ENCODE measurements around the gene DTHD1. TPM values are rescaled to one million over a fixed set of nuclear protein-coding genes. Genes with fewer than 3 reads are reported as not detected.

DTHD1 gene
- total and polyA plus RNA-seq, 10 of the 15 experiments (the other 5 are each of a cell fraction or from before 2014, with no cell fraction given), result 0.05 to 2.8 (median 1.4) TPM

DNA sequence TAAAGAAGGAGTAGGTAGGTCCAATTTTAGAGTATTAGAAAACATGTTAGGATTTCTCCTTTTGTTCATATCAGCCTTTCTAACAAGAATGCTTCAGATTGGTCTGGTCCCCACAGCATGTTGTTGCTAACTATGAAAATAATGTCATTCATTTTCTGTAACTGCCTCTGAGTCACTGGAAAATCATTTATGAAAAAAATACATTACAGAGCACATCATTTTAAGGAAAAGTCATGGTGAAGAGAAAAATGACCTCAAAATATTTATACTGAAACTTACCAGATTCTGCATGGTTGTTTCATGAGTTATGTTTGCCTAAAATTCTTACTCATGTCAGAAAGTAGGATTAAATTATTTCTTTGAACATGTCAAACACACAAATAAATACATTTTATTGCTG lies 35.2 kb downstream of the DTHD1 start:
- no peaks in the 10 kb centered on the region for H3K36me3 ChIP-seq (ENCODE audit: control insufficient read depth in 2 of 2, insufficient read depth in 2 of 2, low read length in 1 of 2)
- FAIRE-seq (no peak), DNase-seq (ENCODE audit: low read depth, low spot score) (no peak), ATAC-seq (no peak)
- H4K20me1 ChIP-seq (ENCODE audit: control insufficient read depth, insufficient read depth), result no peaks in the 10 kb centered on the region
- in situ Hi-C loops (cut with MboI) (no loop called here), intact Hi-C loops (cut with micrococcal nuclease; ENCODE audit: unreplicated experiment) (no loop called here)
- H3K4me3 ChIP-seq, result no peak overlapping the region
- TF ChIP-seq TCF12 (IDR thresholded peaks at IDR 0.05; ENCODE audit: low read depth, low read length), result no peak
- TF ChIP-seq JUND (IDR thresholded peaks at IDR 0.05; ENCODE audit: low read depth, low read length), result no peak
- TF ChIP-seq ZNF207 (IDR thresholded peaks at IDR 0.05; ENCODE audit: borderline replicate concordance), result no peak
- TF ChIP-seq, protein P1, sequence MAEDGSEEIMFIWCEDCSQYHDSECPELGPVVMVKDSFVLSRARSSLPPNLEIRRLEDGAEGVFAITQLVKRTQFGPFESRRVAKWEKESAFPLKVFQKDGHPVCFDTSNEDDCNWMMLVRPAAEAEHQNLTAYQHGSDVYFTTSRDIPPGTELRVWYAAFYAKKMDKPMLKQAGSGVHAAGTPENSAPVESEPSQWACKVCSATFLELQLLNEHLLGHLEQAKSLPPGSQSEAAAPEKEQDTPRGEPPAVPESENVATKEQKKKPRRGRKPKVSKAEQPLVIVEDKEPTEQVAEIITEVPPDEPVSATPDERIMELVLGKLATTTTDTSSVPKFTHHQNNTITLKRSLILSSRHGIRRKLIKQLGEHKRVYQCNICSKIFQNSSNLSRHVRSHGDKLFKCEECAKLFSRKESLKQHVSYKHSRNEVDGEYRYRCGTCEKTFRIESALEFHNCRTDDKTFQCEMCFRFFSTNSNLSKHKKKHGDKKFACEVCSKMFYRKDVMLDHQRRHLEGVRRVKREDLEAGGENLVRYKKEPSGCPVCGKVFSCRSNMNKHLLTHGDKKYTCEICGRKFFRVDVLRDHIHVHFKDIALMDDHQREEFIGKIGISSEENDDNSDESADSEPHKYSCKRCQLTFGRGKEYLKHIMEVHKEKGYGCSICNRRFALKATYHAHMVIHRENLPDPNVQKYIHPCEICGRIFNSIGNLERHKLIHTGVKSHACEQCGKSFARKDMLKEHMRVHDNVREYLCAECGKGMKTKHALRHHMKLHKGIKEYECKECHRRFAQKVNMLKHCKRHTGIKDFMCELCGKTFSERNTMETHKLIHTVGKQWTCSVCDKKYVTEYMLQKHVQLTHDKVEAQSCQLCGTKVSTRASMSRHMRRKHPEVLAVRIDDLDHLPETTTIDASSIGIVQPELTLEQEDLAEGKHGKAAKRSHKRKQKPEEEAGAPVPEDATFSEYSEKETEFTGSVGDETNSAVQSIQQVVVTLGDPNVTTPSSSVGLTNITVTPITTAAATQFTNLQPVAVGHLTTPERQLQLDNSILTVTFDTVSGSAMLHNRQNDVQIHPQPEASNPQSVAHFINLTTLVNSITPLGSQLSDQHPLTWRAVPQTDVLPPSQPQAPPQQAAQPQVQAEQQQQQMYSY (CRISPR knock-in tag; IDR thresholded peaks at IDR 0.05), result no peak
- no peak for TF ChIP-seq PKNOX1 (IDR thresholded peaks at IDR 0.05)
- no peak for TF ChIP-seq SPI1 (IDR thresholded peaks at IDR 0.05; ENCODE audit: borderline replicate concordance, insufficient read depth, low read depth, low read length)
- no peaks in the 10 kb centered on the region for H3K9me3 ChIP-seq (replicated peaks; ENCODE audit: control insufficient read depth, insufficient read depth, low read length)
- H3K4me2 ChIP-seq (ENCODE audit: control insufficient read depth, insufficient read depth), result no peak overlapping the region
- no TSS peak for BruUV-seq (replicated peaks)
- H3K27me3 ChIP-seq (replicated peaks in 1 of 2; ENCODE audit: control insufficient read depth in 2 of 2, insufficient read depth in 2 of 2, low read length in 1 of 2), result no peaks in the 10 kb centered on the region
- POLR2A ChIA-PET, result no interaction called here
- RAD21 ChIA-PET (ENCODE audit: unreplicated experiment), result no interaction called here
- SMC1A ChIA-PET (ENCODE audit: uncharacterized antibody, unreplicated experiment), result interaction anchor here (1.0 to 6.3 kb wide), 3 partner anchors 9 to 90 kb away, joined by 3 to 60 read pairs (median 3); no protein-coding TSS in a partner anchor
- H2AFZ ChIP-seq (ENCODE audit: control insufficient read depth, low read depth, low read length), result no peak overlapping the region
- CTCF ChIA-PET, result interaction anchor here (0.6 to 3.0 kb wide), 4 partner anchors 10 to 93 kb away, joined by 3 to 12 read pairs (median 4); no protein-coding TSS in a partner anchor
- H3K9ac ChIP-seq (ENCODE audit: control insufficient read depth, insufficient read depth, low read length), result no peak overlapping the region
- H3K4me1 ChIP-seq (ENCODE audit: control insufficient read depth, insufficient read depth, low read length), result peaks cover 15% of the 10 kb centered on the region
- H3K27ac ChIP-seq (ENCODE audit: control insufficient read depth, insufficient read depth), result no peak overlapping the region
- H3K79me2 ChIP-seq (ENCODE audit: control insufficient read depth, insufficient read depth, low read length), result no peaks in the 10 kb centered on the region
